PFSK-1 (cell line): ENCODE data around the gene ABR.

Source experiments
- FOXP2 ChIP-seq: optimal IDR thresholded peaks from 2 replicates; pipeline ENCODE3; 2011; ENCODE audit warnings: borderline replicate concordance, control low read depth, inconsistent platforms; ENCODE audit not compliant: insufficient read depth; ENCODE audit errors: extremely low read length, extremely low read depth
- POLR2AphosphoS5 ChIP-seq: IDR thresholded peaks from 2 replicates; pipeline ENCODE4 v1.6.1; 2012; ENCODE audit warnings: low read depth, mild to moderate bottlenecking, control low read depth, low read length, moderate library complexity
- REST ChIP-seq, 2 experiments: IDR thresholded peaks; 2 replicates each; pipeline versions ENCODE4 v1.6.1 to v1.8.0; 2011 to 2012; ENCODE audit warnings: low read depth in 2 of 2, low read length in 2 of 2, control low read depth in 1 of 2, inconsistent platforms in 1 of 2, mild to moderate bottlenecking in 1 of 2, moderate library complexity in 1 of 2; ENCODE audit not compliant: insufficient read depth in 1 of 2
- SIN3A ChIP-seq: IDR thresholded peaks from 2 replicates; pipeline ENCODE4 v1.6.1; 2012; ENCODE audit warnings: mild to moderate bottlenecking, low read length, moderate library complexity, borderline replicate concordance; ENCODE audit not compliant: insufficient read depth
- TAF1 ChIP-seq: IDR thresholded peaks from 2 replicates; pipeline ENCODE4 v1.6.1; 2012; ENCODE audit warnings: low read length, control low read depth, borderline replicate concordance; ENCODE audit not compliant: insufficient read depth

GRCh38 chr17:1074886-1075605, 104.7 kb downstream of the ABR start:
- TF ChIP-seq TAF1: no peak
- TF ChIP-seq POLR2AphosphoS5: no peak
- no peak for TF ChIP-seq SIN3A
- no peak for TF ChIP-seq REST (IDR thresholded peaks at IDR 0.05; ENCODE audit: insufficient read depth in 1 of 2, low read depth in 2 of 2, low read length in 2 of 2)
- no peak for TF ChIP-seq FOXP2
